Suprapubic skin (tissue), 4 donors: ENCODE results near the gene PTPRD.

Source experiments
- CTCF ChIP-seq, 2 donors: fragments of 200-600 bp in 1 of 2; fragments of 450-650 bp in 1 of 2; sonication (generic) in 1 of 2; IDR thresholded peaks; one replicate each; pipeline ENCODE4 v1.5.1; 2016 to 2019; ENCODE audit warnings: antibody characterized with exemption in 2 of 2, mild to moderate bottlenecking in 1 of 2, moderate library complexity in 1 of 2
- EP300 ChIP-seq: sonication (generic); formaldehyde crosslinking; IDR thresholded peaks from one replicate; pipeline ENCODE4 v1.6.1; 2017; ENCODE audit warnings: antibody characterized with exemption
- POLR2A ChIP-seq, 2 donors: fragments of 450-650 bp; IDR thresholded peaks; one replicate each; pipeline ENCODE4 v1.6.1; 2017; ENCODE audit warnings: antibody characterized with exemption in 2 of 2, mild to moderate bottlenecking in 2 of 2, moderate library complexity in 2 of 2
- POLR2AphosphoS5 ChIP-seq, 3 donors: sonication (generic); formaldehyde crosslinking; IDR thresholded peaks; one replicate each; pipeline ENCODE4 v1.6.1; 2017; ENCODE audit warnings: antibody characterized with exemption in 3 of 3

- no peak for TF ChIP-seq EP300
- TF ChIP-seq CTCF (IDR thresholded peaks at IDR 0.05), result no peak
- TF ChIP-seq POLR2AphosphoS5 (IDR thresholded peaks at IDR 0.05), result no peak
- TF ChIP-seq POLR2A (IDR thresholded peaks at IDR 0.05), result no peak
Measured at GRCh38 chr9:9552665-9553064, 1060.1 kb downstream of the PTPRD start.
